ENCODE data around the gene HPS6.

- peak in 3 of 4 experiments; percentile 13 to 47 (median 22) for TF ChIP-seq CTCF (IDR thresholded peaks at IDR 0.05)
- peak; percentile 47 to 81 for TF ChIP-seq POLR2A (IDR thresholded peaks at IDR 0.05)
Measured at GRCh38 chr10:102064868-102065560, at the start of gene HPS6.
